GM19372 (cell line): Measurements from ENCODE around the gene PNO1.
A peak's percentile ranks its signal among the peaks of the same experiment; 100 is the strongest.
"Not testable (repeated sequence)": the region's sequence is repeated elsewhere in the genome, so short reads cannot be mapped to it uniquely, and the experiment has no call there.

ENCODE experiments used
- ATAC-seq: cut with Tn5 transposase; IDR thresholded peaks from one replicate; pipeline ENCODE4 v1.9.1; 2021; ENCODE audit warnings: mild to moderate bottlenecking, low read depth, moderate library complexity; ENCODE audit not compliant: unreplicated experiment

Gene PNO1

GRCh38 chr2:68156419-68156818 is 1.3 kb upstream of the PNO1 start:
- ATAC-seq: no peak

- ATAC-seq: peak; percentile 21
Observed at GRCh38 chr2:68157002-68157401, 686 bp upstream of the PNO1 start.

GRCh38 chr2:68158134-68158447 is 403 bp downstream of the PNO1 start:
- no peak for ATAC-seq

- no peak for ATAC-seq
Observed at GRCh38 chr2:68163641-68164040, 6.0 kb downstream of the PNO1 start.

- ATAC-seq: no peak
Observed at GRCh38 chr2:68167186-68167585, 9.5 kb downstream of the PNO1 start.

GRCh38 chr2:68169308-68169707 is 11.6 kb downstream of the PNO1 start:
- ATAC-seq: no peak

- no peak for ATAC-seq
Observed at GRCh38 chr2:68171146-68171545, 13.5 kb downstream of the PNO1 start.

- ATAC-seq: no peak
Observed at GRCh38 chr2:68171684-68172083, 14.0 kb downstream of the PNO1 start.

GRCh38 chr2:68172521-68172920 is 14.8 kb downstream of the PNO1 start:
- ATAC-seq: no peak

- no peak for ATAC-seq
Observed at GRCh38 chr2:68172990-68173700, 15.5 kb downstream of the PNO1 start.

GRCh38 chr2:68175210-68175609 is 17.5 kb downstream of the PNO1 start:
- not testable (repeated sequence) for ATAC-seq

- ATAC-seq: no peak
Observed at GRCh38 chr2:68176657-68177056, 19.0 kb downstream of the PNO1 start.

- no peak for ATAC-seq
Observed at GRCh38 chr2:68177541-68177940, 19.9 kb downstream of the PNO1 start.

GRCh38 chr2:68178432-68178831 is 20.7 kb downstream of the PNO1 start:
- ATAC-seq: no peak

GRCh38 chr2:68178954-68179627 is 21.4 kb downstream of the PNO1 start:
- no peak for ATAC-seq

GRCh38 chr2:68182902-68183301 is 25.2 kb downstream of the PNO1 start:
- ATAC-seq: no peak

GRCh38 chr2:68185541-68186164 is 28.0 kb downstream of the PNO1 start:
- ATAC-seq: no peak

- ATAC-seq: no peak
Observed at GRCh38 chr2:68187329-68187728, 29.6 kb downstream of the PNO1 start.

- ATAC-seq: no peak
Observed at GRCh38 chr2:68188831-68189230, 31.1 kb downstream of the PNO1 start.

GRCh38 chr2:68189991-68190784 is 32.5 kb downstream of the PNO1 start:
- ATAC-seq: no peak
